Trophoblast cell (in vitro differentiated cells and primary cell): ENCODE results near the gene SBF2.
A peak's percentile ranks its signal among the peaks of the same experiment; 100 is the strongest.

Experiments
- DNase-seq, 2 donors: peaks; one replicate each; pipeline ENCODE4 v3.0.0-alpha.2; 2016
- H2AFZ ChIP-seq: 2 replicates; pipeline ENCODE4 v1.6.1; 2013; ENCODE audit warnings: low read length, moderate library complexity, mild to moderate bottlenecking; ENCODE audit not compliant: insufficient read depth, poor library complexity
- H2AK5ac ChIP-seq: 2 replicates; pipeline ENCODE4 v1.6.1; 2013; ENCODE audit warnings: mild to moderate bottlenecking, low read length
- H2BK120ac ChIP-seq: 2 replicates; pipeline ENCODE4 v1.6.1; 2013; ENCODE audit warnings: low read length, mild to moderate bottlenecking, moderate library complexity; ENCODE audit not compliant: insufficient read depth, poor library complexity
- H2BK12ac ChIP-seq: 2 replicates; pipeline ENCODE4 v1.6.1; 2013; ENCODE audit warnings: mild to moderate bottlenecking, low read length, moderate library complexity
- H2BK5ac ChIP-seq: 2 replicates; pipeline ENCODE4 v1.6.1; 2013; ENCODE audit warnings: low read length, low read depth, moderate library complexity, mild to moderate bottlenecking; ENCODE audit not compliant: poor library complexity
- H3K14ac ChIP-seq: 2 replicates; pipeline ENCODE4 v1.6.1; 2013; ENCODE audit warnings: mild to moderate bottlenecking, low read length
- H3K18ac ChIP-seq: 2 replicates; pipeline ENCODE4 v1.6.1; 2013; ENCODE audit warnings: mild to moderate bottlenecking, low read length
- H3K23ac ChIP-seq: 2 replicates; pipeline ENCODE4 v1.6.1; 2013; ENCODE audit warnings: low read length
- H3K27ac ChIP-seq: 2 replicates; pipeline ENCODE4 v1.5.1; 2013; ENCODE audit warnings: low read depth, mild to moderate bottlenecking, inconsistent platforms, low read length, moderate library complexity
- H3K27me3 ChIP-seq: 2 replicates; pipeline ENCODE4 v1.6.1; 2013; ENCODE audit warnings: inconsistent platforms, mild to moderate bottlenecking, low read length, moderate library complexity; ENCODE audit not compliant: insufficient read depth
- H3K36me3 ChIP-seq, 2 experiments: 1 replicate in 1 of 2; 2 replicates in 1 of 2; pipeline ENCODE4 v1.6.1; 2013; ENCODE audit warnings: low read length in 2 of 2, mild to moderate bottlenecking in 2 of 2, moderate library complexity in 1 of 2; ENCODE audit not compliant: insufficient read depth in 2 of 2, control insufficient read depth in 1 of 2
- H3K4ac ChIP-seq: 2 replicates; pipeline ENCODE4 v1.6.1; 2013; ENCODE audit warnings: low read depth, mild to moderate bottlenecking, low read length, moderate library complexity
- H3K4me1 ChIP-seq, 2 experiments: 1 replicate in 1 of 2; 2 replicates in 1 of 2; pipeline ENCODE4 v1.6.1; 2013; ENCODE audit warnings: low read length in 2 of 2, mild to moderate bottlenecking in 2 of 2, moderate library complexity in 1 of 2; ENCODE audit not compliant: insufficient read depth in 2 of 2, control insufficient read depth in 1 of 2
- H3K4me2 ChIP-seq: 2 replicates; pipeline ENCODE4 v1.6.1; 2013; ENCODE audit warnings: inconsistent platforms, mild to moderate bottlenecking, low read length, moderate library complexity
- H3K4me3 ChIP-seq: 2 replicates; pipeline ENCODE4 v1.5.1; 2013; ENCODE audit warnings: mild to moderate bottlenecking, low read depth, low read length, inconsistent platforms
- H3K79me1 ChIP-seq: one replicate; pipeline ENCODE4 v1.6.1; 2013; ENCODE audit warnings: low read length
- H3K79me2 ChIP-seq: 2 replicates; pipeline ENCODE4 v1.6.1; 2013; ENCODE audit warnings: low read length, mild to moderate bottlenecking; ENCODE audit not compliant: control insufficient read depth, insufficient read depth, poor library complexity
- H3K9ac ChIP-seq: 2 replicates; pipeline ENCODE4 v1.6.1; 2013; ENCODE audit warnings: mild to moderate bottlenecking, low read length
- H3K9me3 ChIP-seq: 2 replicates; pipeline ENCODE4 v1.6.1; 2013; ENCODE audit warnings: low read depth, mild to moderate bottlenecking, control low read depth, inconsistent platforms, low read length; ENCODE audit not compliant: insufficient read depth
- H4K12ac ChIP-seq: 2 replicates; pipeline ENCODE4 v1.6.1; 2013; ENCODE audit warnings: low read depth, mild to moderate bottlenecking, low read length, moderate library complexity
- H4K8ac ChIP-seq: 2 replicates; pipeline ENCODE4 v1.6.1; 2013; ENCODE audit warnings: low read depth, mild to moderate bottlenecking, low read length, moderate library complexity
- H4K91ac ChIP-seq: one replicate; pipeline ENCODE4 v1.6.1; 2013; ENCODE audit warnings: low read depth, mild to moderate bottlenecking, low read length, moderate library complexity
- WGBS: extraction: QIAGEN DNeasy Blood & Tissue Kit; methylation state at CpG from one replicate; pipeline ENCODE4 v1.1.7; 2013; ENCODE audit warnings: missing lambda C conversion rate; ENCODE audit not compliant: insufficient read length, insufficient coverage; ENCODE audit errors: extremely low coverage; 5-methylcytosine and 5-hydroxymethylcytosine counted together

The SBF2 gene

GRCh38 chr11:10322830-10323792 is 29.1 kb upstream of the SBF2 start:
- Histone ChIP-seq H4K8ac (no peak overlapping the region), H2BK5ac (no peak overlapping the region), H3K79me1 (no peaks in the 10 kb centered on the region), H2BK12ac (no peak overlapping the region), H3K79me2 (no peaks in the 10 kb centered on the region), H3K27me3 (no peaks in the 10 kb centered on the region), H4K12ac (no peak overlapping the region), H3K9me3 (no peaks in the 10 kb centered on the region), H4K91ac (no peak overlapping the region), H3K23ac (no peak overlapping the region), H3K27ac (no peak overlapping the region), H3K18ac (no peak overlapping the region), H3K9ac (no peak overlapping the region), H3K4me3 (no peak overlapping the region), H2AK5ac (no peak overlapping the region), H2AFZ (no peak overlapping the region), H3K4me2 (peak overlapping the region; percentile 20), H3K36me3 (no peaks in the 10 kb centered on the region), H3K14ac (no peak overlapping the region), H3K4me1 (peaks cover 2 to 4% of the 10 kb centered on the region in 2 experiments), H2BK120ac (no peak overlapping the region), H3K4ac (no peak overlapping the region)
- WGBS: no CpG with 5 or more reads among the region's 8 CpGs
- peak; percentile 80 to 98 for DNase-seq

DNA sequence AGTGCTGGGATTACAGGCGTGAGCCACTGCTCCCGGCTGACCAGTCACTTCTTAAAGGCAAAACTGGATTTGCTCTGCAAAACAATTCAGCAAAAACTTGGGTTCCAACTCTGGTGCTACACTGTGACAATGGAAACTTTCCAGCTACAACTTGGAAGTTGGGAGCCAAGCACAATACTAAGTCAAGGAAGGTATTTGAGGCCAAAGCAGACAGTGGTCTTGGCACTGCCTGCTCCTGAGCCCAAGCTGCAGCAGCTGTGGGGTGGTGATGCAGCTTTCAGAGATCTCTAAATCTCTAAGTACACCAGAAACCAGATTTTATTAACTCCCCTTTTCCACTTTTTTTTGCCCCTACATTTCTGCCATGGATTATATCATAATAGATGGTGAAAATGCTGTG is 28.4 kb upstream of the SBF2 start:
- Histone ChIP-seq H3K27ac (no peak overlapping the region), H2BK120ac (no peak overlapping the region), H3K79me1 (no peaks in the 10 kb centered on the region), H3K27me3 (no peaks in the 10 kb centered on the region), H2BK5ac (no peak overlapping the region), H3K4ac (no peak overlapping the region), H3K14ac (no peak overlapping the region), H4K12ac (no peak overlapping the region), H3K4me1 (peaks cover 4 to 6% of the 10 kb centered on the region in 2 experiments), H3K4me2 (no peak overlapping the region), H2BK12ac (no peak overlapping the region), H3K18ac (no peak overlapping the region), H2AFZ (peak overlapping the region; percentile 30), H4K8ac (no peak overlapping the region), H2AK5ac (no peak overlapping the region), H3K23ac (no peak overlapping the region), H3K79me2 (no peaks in the 10 kb centered on the region), H4K91ac (no peak overlapping the region), H3K36me3 (no peaks in the 10 kb centered on the region), H3K9ac (no peak overlapping the region), H3K4me3 (no peak overlapping the region), H3K9me3 (no peaks in the 10 kb centered on the region)
- no CpG with 5 or more reads among the region's 2 CpGs for WGBS
- DNase-seq: peak in 1 of 2 donors; percentile 33

- H3K36me3 ChIP-seq: no peaks in the 10 kb centered on the region
- H3K14ac ChIP-seq: no peak overlapping the region
- H3K79me2 ChIP-seq: no peaks in the 10 kb centered on the region
- no peak overlapping the region for H2BK12ac ChIP-seq
- H3K9ac ChIP-seq: no peak overlapping the region
- no peak overlapping the region for H3K4ac ChIP-seq
- no peak overlapping the region for H2AFZ ChIP-seq
- peaks cover 4 to 7% of the 10 kb centered on the region in 2 experiments for H3K4me1 ChIP-seq
- no CpG with 5 or more reads among the region's 4 CpGs for WGBS
- H3K27ac ChIP-seq: no peak overlapping the region
- DNase-seq: no peak
- H3K27me3 ChIP-seq: no peaks in the 10 kb centered on the region
- H3K4me2 ChIP-seq: no peak overlapping the region
- no peak overlapping the region for H4K91ac ChIP-seq
- no peak overlapping the region for H2AK5ac ChIP-seq
- no peaks in the 10 kb centered on the region for H3K79me1 ChIP-seq
- H4K12ac ChIP-seq: no peak overlapping the region
- H2BK120ac ChIP-seq: no peak overlapping the region
- H3K4me3 ChIP-seq: no peak overlapping the region
- no peak overlapping the region for H3K18ac ChIP-seq
- H2BK5ac ChIP-seq: no peak overlapping the region
- no peaks in the 10 kb centered on the region for H3K9me3 ChIP-seq
- H3K23ac ChIP-seq: no peak overlapping the region
- H4K8ac ChIP-seq: no peak overlapping the region
Observed at GRCh38 chr11:10320736-10321465, 26.9 kb upstream of the SBF2 start.

GRCh38 chr11:10319702-10320558 is 25.9 kb upstream of the SBF2 start:
- Histone ChIP-seq H3K23ac (no peak overlapping the region), H3K79me1 (no peaks in the 10 kb centered on the region), H3K9me3 (no peaks in the 10 kb centered on the region), H4K12ac (no peak overlapping the region), H2BK120ac (no peak overlapping the region), H2BK5ac (no peak overlapping the region), H3K18ac (no peak overlapping the region), H3K27ac (no peak overlapping the region), H4K8ac (no peak overlapping the region), H3K79me2 (no peaks in the 10 kb centered on the region), H3K27me3 (no peaks in the 10 kb centered on the region), H3K36me3 (no peaks in the 10 kb centered on the region), H2AK5ac (no peak overlapping the region), H3K4me2 (no peak overlapping the region), H3K9ac (no peak overlapping the region), H2BK12ac (no peak overlapping the region), H3K4me3 (no peak overlapping the region), H3K14ac (no peak overlapping the region), H2AFZ (no peak overlapping the region), H3K4ac (no peak overlapping the region), H3K4me1 (peaks cover 4 to 7% of the 10 kb centered on the region in 2 experiments), H4K91ac (no peak overlapping the region)
- DNase-seq: no peak
- WGBS: 100% methylated on average over 1 of the region's 6 CpGs
